Hepatocyte (in vitro differentiated cells): ENCODE data around the gene MTG2. TPM values are rescaled to one million over a fixed set of nuclear protein-coding genes. Genes with fewer than 3 reads are reported as not detected.

Source experiments
- DNase-seq: peaks from one replicate; pipeline ENCODE4 v3.0.0-alpha.2; 2016; ENCODE audit warnings: low spot score
- H2AFZ ChIP-seq: fragments of 200-600 bp; sonication (generic); 2 replicates; pipeline ENCODE4 v1.6.0; 2016; ENCODE audit warnings: antibody characterized with exemption, mild to moderate bottlenecking
- H3K27ac ChIP-seq: fragments of 200-600 bp; sonication (generic); 2 replicates; pipeline ENCODE4 v1.5.1; 2016; ENCODE audit warnings: mild to moderate bottlenecking
- H3K27me3 ChIP-seq: fragments of 200-600 bp; sonication (generic); 2 replicates; pipeline ENCODE4 v1.6.1; 2016
- H3K36me3 ChIP-seq: fragments of 200-600 bp; sonication (generic); replicated peaks from 2 replicates; pipeline ENCODE4 v1.5.1; 2016; ENCODE audit warnings: low read depth; ENCODE audit not compliant: insufficient read depth
- H3K4me1 ChIP-seq: fragments of 200-600 bp; sonication (generic); 2 replicates; pipeline ENCODE4 v1.5.1; 2016; ENCODE audit warnings: mild to moderate bottlenecking, moderate library complexity; ENCODE audit not compliant: insufficient read depth
- H3K4me2 ChIP-seq: fragments of 200-600 bp; sonication (generic); 2 replicates; pipeline ENCODE4 v1.6.0; 2016
- H3K4me3 ChIP-seq: fragments of 200-600 bp; sonication (generic); 2 replicates; pipeline ENCODE4 v1.5.1; 2016; ENCODE audit warnings: mild to moderate bottlenecking
- H3K79me2 ChIP-seq: fragments of 200-600 bp; sonication (generic); 2 replicates; pipeline ENCODE4 v1.6.0; 2017; ENCODE audit warnings: mild to moderate bottlenecking
- H3K9me2 ChIP-seq: fragments of 200-600 bp; sonication (generic); replicated peaks from 2 replicates; pipeline ENCODE4 v1.6.0; 2017; ENCODE audit warnings: mild to moderate bottlenecking; ENCODE audit not compliant: insufficient read depth
- H3K9me3 ChIP-seq: fragments of 200-600 bp; sonication (generic); 2 replicates; pipeline ENCODE4 v1.5.1; 2016; ENCODE audit warnings: low read depth, mild to moderate bottlenecking
- H4K20me1 ChIP-seq: fragments of 200-600 bp; sonication (generic); 2 replicates; pipeline ENCODE4 v1.6.0; 2016; ENCODE audit warnings: mild to moderate bottlenecking; ENCODE audit not compliant: insufficient read depth, poor library complexity, severe bottlenecking
- EZH2 ChIP-seq: fragments of 200-600 bp; sonication (generic); IDR thresholded peaks from 2 replicates; pipeline ENCODE4 v1.6.1; 2016; ENCODE audit warnings: antibody characterized with exemption, mild to moderate bottlenecking, borderline replicate concordance
- EZH2phosphoT487 ChIP-seq: fragments of 200-600 bp; sonication (generic); IDR thresholded peaks from one replicate; pipeline ENCODE4 v1.6.1; 2018; ENCODE audit warnings: antibody characterized with exemption, mild to moderate bottlenecking, low read depth, moderate library complexity; ENCODE audit not compliant: unreplicated experiment, severe bottlenecking
- WGBS: methylation state at CpG from one replicate; pipeline ENCODE4 v1.1.6; 2016; ENCODE audit warnings: low lambda C conversion rate; ENCODE audit errors: missing lambda C conversion rate; 5-methylcytosine and 5-hydroxymethylcytosine counted together
- polyA plus RNA-seq: library from polyadenylated mRNA; unstranded; fragments of >200 nt; fragmentation: Nextera tagmentation; extraction: Ambion mirVana; gene quantifications from 2 replicates; pipeline ENCODE4 v1.2.1, GENCODE V29; 2016
- total RNA-seq: library from RNA; depleted of rRNA; stranded (reverse); fragments of >200 nt; gene quantifications from 2 replicates; pipeline ENCODE4 v1.2.3, GENCODE V29; 2014
- TF ChIP-seq, protein P1 (sequence below): fragments of 200-600 bp; sonication (generic); IDR thresholded peaks from 2 replicates; pipeline ENCODE4 v1.5.1; 2016; ENCODE audit warnings: antibody characterized with exemption, mild to moderate bottlenecking; ENCODE audit not compliant: poor library complexity

MTG2 gene
- total and polyA plus RNA-seq, 2 experiments from 2014 or later: 18.4 to 26.7 TPM

DNA sequence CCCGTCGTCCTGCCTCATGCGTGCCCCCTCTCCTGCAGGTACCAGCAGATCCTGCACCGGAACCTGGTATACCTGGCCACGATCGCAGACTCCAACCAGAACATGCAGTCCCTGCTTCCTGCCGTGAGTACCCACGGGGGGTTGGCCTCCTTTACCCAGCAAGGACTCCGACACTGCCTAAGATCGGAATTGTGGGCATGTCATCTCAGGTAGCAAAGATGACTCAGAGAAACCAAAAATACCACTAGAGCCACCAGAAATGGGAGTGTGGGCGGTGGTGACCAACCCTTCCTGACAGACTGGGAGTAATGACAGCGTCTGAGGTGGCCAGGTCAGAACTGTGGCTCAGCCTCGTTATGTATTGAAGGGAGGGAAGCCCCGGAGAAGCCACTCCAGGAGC, 23.0 kb upstream of the MTG2 start:
- H3K27ac ChIP-seq: no peak overlapping the region
- no peak overlapping the region for H3K4me2 ChIP-seq
- H2AFZ ChIP-seq: no peak overlapping the region
- no peak for DNase-seq
- no peaks in the 10 kb centered on the region for H3K36me3 ChIP-seq
- no peaks in the 10 kb centered on the region for H3K4me1 ChIP-seq
- 90% methylated on average over 14 of the region's 14 CpGs for WGBS
- no peaks in the 10 kb centered on the region for H3K27me3 ChIP-seq
- TF ChIP-seq EZH2phosphoT487: no peak
- TF ChIP-seq, protein P1, sequence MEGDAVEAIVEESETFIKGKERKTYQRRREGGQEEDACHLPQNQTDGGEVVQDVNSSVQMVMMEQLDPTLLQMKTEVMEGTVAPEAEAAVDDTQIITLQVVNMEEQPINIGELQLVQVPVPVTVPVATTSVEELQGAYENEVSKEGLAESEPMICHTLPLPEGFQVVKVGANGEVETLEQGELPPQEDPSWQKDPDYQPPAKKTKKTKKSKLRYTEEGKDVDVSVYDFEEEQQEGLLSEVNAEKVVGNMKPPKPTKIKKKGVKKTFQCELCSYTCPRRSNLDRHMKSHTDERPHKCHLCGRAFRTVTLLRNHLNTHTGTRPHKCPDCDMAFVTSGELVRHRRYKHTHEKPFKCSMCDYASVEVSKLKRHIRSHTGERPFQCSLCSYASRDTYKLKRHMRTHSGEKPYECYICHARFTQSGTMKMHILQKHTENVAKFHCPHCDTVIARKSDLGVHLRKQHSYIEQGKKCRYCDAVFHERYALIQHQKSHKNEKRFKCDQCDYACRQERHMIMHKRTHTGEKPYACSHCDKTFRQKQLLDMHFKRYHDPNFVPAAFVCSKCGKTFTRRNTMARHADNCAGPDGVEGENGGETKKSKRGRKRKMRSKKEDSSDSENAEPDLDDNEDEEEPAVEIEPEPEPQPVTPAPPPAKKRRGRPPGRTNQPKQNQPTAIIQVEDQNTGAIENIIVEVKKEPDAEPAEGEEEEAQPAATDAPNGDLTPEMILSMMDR: no peak
- no peak for TF ChIP-seq EZH2
- peaks cover 34% of the 10 kb centered on the region for H3K79me2 ChIP-seq
- H3K4me3 ChIP-seq: no peak overlapping the region
- H3K9me2 ChIP-seq: no peaks in the 10 kb centered on the region
- no peaks in the 10 kb centered on the region for H3K9me3 ChIP-seq
- peaks cover 28% of the 10 kb centered on the region for H4K20me1 ChIP-seq

DNA sequence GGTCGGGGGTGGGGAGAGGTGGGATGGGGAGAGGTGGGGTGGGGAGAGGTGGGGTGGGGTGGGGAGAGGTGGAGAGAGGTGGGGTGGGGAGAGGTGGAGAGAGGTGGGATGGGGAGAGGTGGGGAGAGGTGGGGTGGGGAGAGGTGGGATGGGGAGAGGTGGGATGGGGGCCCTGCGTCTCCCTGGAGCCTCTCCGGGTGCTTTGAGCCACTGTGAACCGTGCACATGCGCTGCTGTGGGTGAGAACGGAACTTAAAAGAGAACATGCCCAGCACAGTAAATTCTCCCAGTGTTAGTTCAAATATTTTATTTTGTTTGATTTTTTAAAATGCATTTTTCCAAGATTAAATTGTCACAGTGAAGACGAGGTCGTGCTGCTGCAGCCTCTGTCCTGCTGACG, 22.6 kb upstream of the MTG2 start:
- no peaks in the 10 kb centered on the region for H3K4me1 ChIP-seq
- H3K27ac ChIP-seq: no peak overlapping the region
- H3K4me2 ChIP-seq: no peak overlapping the region
- H3K4me3 ChIP-seq: no peak overlapping the region
- no peaks in the 10 kb centered on the region for H3K27me3 ChIP-seq
- no peaks in the 10 kb centered on the region for H3K9me2 ChIP-seq
- no peak overlapping the region for H2AFZ ChIP-seq
- H4K20me1 ChIP-seq: peaks cover 27% of the 10 kb centered on the region
- no peak for DNase-seq
- TF ChIP-seq EZH2phosphoT487: no peak
- TF ChIP-seq, protein P1: no peak
- TF ChIP-seq EZH2: no peak
- no peaks in the 10 kb centered on the region for H3K9me3 ChIP-seq
- 96% methylated on average over 8 of the region's 9 CpGs for WGBS
- H3K79me2 ChIP-seq: peaks cover 30% of the 10 kb centered on the region
- no peaks in the 10 kb centered on the region for H3K36me3 ChIP-seq

DNA sequence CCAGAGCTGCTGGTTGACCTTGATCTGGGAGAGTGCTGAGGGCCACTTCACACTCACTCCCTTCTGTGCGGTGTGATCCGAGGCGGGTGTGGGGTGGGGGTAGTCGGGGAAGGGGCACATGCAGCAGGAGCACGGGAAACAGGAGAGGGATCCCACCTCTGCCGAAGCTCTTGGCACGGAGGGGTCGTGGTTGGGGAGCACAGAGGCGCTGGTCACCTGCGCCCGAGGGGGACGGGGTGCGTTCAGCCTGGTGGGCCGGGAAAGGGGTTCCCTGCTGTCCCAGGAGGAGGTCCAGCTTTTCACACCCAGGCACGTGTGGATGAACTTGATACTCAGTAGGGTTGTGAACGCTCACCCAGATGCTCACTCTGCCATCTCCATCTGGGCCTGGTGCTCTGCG, 22.0 kb upstream of the MTG2 start:
- no peaks in the 10 kb centered on the region for H3K9me2 ChIP-seq
- H3K27me3 ChIP-seq: no peaks in the 10 kb centered on the region
- WGBS: 90% methylated on average over 9 of the region's 17 CpGs
- H3K79me2 ChIP-seq: peaks cover 24% of the 10 kb centered on the region
- no peak for DNase-seq
- H3K4me1 ChIP-seq: no peaks in the 10 kb centered on the region
- no peaks in the 10 kb centered on the region for H3K9me3 ChIP-seq
- no peak overlapping the region for H3K4me2 ChIP-seq
- peaks cover 25% of the 10 kb centered on the region for H4K20me1 ChIP-seq
- H2AFZ ChIP-seq: no peak overlapping the region
- H3K36me3 ChIP-seq: no peaks in the 10 kb centered on the region
- H3K27ac ChIP-seq: no peak overlapping the region
- no peak overlapping the region for H3K4me3 ChIP-seq
- TF ChIP-seq EZH2phosphoT487 (no peak), EZH2 (no peak)
- TF ChIP-seq, protein P1: no peak

DNA sequence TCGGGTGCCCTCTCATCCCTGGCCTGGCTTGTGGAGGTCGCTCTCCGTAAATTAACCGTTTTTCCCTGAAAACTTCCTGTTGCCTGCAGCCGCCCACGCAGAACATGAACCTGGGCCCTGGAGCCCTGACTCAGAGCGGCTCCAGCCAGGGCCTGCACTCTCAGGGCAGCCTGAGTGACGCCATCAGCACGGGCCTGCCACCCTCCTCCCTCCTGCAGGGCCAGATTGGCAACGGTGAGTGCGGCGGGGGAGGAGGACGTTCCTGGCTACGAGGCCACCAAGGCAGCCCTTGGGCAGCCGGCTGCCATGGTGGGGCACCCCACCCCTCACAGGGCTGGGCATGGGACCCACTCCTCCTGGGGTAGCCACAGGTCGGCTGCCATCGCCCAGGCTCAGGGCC, 21.5 kb upstream of the MTG2 start:
- WGBS: 90% methylated on average over 17 of the region's 17 CpGs
- H4K20me1 ChIP-seq: peaks cover 20% of the 10 kb centered on the region
- no peak for DNase-seq
- no peak overlapping the region for H2AFZ ChIP-seq
- no peaks in the 10 kb centered on the region for H3K9me3 ChIP-seq
- TF ChIP-seq EZH2 (no peak), EZH2phosphoT487 (no peak)
- TF ChIP-seq, protein P1: no peak
- no peaks in the 10 kb centered on the region for H3K4me1 ChIP-seq
- no peak overlapping the region for H3K4me3 ChIP-seq
- H3K9me2 ChIP-seq: no peaks in the 10 kb centered on the region
- no peaks in the 10 kb centered on the region for H3K27me3 ChIP-seq
- no peaks in the 10 kb centered on the region for H3K36me3 ChIP-seq
- H3K79me2 ChIP-seq: peaks cover 20% of the 10 kb centered on the region
- no peak overlapping the region for H3K27ac ChIP-seq
- H3K4me2 ChIP-seq: no peak overlapping the region
